Measurements from ENCODE around the gene C4orf33.
A peak's percentile ranks its signal among the peaks of the same experiment; 100 is the strongest.

C4orf33 gene

DNA sequence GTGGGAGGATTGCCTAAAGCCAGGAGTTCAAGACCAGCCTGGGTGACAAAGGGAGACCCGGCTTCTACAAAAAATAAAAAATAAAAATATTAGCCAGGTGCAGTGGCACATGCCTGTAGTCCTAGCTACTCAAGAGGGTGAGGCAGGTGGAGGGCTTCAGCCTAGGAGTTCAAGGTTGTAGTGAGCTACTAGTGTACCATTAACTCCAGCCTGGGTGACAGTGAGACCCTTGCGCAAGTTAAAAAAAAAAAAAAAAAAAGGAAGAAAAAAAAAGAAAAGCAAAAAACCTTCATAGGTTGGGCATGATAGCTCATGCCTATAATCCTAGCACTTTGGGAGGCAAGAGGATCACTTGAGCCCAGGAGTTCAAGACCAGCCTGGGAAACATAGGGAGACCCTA lies 8.4 kb upstream of the C4orf33 start:
- H3K4me3 ChIP-seq (ENCODE audit: low read depth in 1 of 2, low read length in 2 of 2) = no peak overlapping the region
- H3K9me3 ChIP-seq (ENCODE audit: control insufficient read depth in 1 of 2, low read length in 2 of 2) = peaks cover 0 to 5% of the 10 kb centered on the region in 2 donors
- H3K9ac ChIP-seq (ENCODE audit: low read depth in 1 of 2, low read length in 2 of 2) = no peak overlapping the region
- H3K27ac ChIP-seq (ENCODE audit: low read depth, low read length) = no peak overlapping the region
- H3K36me3 ChIP-seq (ENCODE audit: control insufficient read depth in 1 of 2, insufficient read depth in 2 of 2, low read length in 2 of 2) = peaks cover 0 to 3% of the 10 kb centered on the region in 2 donors
- H3K4me1 ChIP-seq (ENCODE audit: control insufficient read depth in 1 of 2, insufficient read depth in 2 of 2, low read length in 2 of 2) = peaks cover 14 to 16% of the 10 kb centered on the region in 2 donors
- H3K27me3 ChIP-seq (ENCODE audit: control insufficient read depth in 1 of 2, insufficient read depth in 2 of 2, low read length in 2 of 2) = no peaks in the 10 kb centered on the region

DNA sequence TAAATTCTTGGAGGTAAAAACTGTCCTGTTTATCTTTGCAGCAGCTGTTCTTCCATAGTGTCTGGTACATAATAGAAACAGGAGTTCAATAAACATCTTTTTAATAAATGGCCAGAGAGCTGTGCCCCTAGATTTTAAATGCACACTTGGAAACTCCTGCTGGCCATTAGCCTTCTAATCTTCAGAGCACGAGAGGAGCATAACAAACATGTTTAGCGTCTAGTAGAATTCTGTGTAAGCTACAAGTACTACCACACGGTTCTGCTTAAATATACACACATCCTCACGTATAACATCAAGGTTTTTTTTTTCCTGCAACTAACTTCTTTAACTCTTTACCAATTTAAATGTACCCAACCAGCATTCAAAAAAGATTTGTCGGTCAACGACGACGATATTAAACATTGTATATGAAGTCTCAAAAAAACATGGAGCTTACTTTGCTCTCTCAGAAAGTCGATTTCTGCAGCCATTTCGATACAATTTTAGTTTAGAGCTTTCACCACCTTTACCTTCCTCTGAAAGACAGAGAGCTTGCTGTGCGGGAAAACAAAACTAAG lies 3.2 kb upstream of the C4orf33 start:
- Histone ChIP-seq H3K9ac (ENCODE audit: low read depth in 1 of 2, low read length in 2 of 2) (peak overlapping the region; percentile 91 to 100), H3K27ac (ENCODE audit: low read depth, low read length) (peak overlapping the region; percentile 95), H3K4me1 (ENCODE audit: control insufficient read depth in 1 of 2, insufficient read depth in 2 of 2, low read length in 2 of 2) (peaks cover 14 to 30% of the 10 kb centered on the region in 2 donors), H3K9me3 (ENCODE audit: control insufficient read depth in 1 of 2, low read length in 2 of 2) (no peaks in the 10 kb centered on the region), H3K4me3 (ENCODE audit: low read depth in 1 of 2, low read length in 2 of 2) (peak overlapping the region; percentile 90 to 93), H3K27me3 (ENCODE audit: control insufficient read depth in 1 of 2, insufficient read depth in 2 of 2, low read length in 2 of 2) (no peaks in the 10 kb centered on the region), H3K36me3 (ENCODE audit: control insufficient read depth in 1 of 2, insufficient read depth in 2 of 2, low read length in 2 of 2) (no peaks in the 10 kb centered on the region)

DNA sequence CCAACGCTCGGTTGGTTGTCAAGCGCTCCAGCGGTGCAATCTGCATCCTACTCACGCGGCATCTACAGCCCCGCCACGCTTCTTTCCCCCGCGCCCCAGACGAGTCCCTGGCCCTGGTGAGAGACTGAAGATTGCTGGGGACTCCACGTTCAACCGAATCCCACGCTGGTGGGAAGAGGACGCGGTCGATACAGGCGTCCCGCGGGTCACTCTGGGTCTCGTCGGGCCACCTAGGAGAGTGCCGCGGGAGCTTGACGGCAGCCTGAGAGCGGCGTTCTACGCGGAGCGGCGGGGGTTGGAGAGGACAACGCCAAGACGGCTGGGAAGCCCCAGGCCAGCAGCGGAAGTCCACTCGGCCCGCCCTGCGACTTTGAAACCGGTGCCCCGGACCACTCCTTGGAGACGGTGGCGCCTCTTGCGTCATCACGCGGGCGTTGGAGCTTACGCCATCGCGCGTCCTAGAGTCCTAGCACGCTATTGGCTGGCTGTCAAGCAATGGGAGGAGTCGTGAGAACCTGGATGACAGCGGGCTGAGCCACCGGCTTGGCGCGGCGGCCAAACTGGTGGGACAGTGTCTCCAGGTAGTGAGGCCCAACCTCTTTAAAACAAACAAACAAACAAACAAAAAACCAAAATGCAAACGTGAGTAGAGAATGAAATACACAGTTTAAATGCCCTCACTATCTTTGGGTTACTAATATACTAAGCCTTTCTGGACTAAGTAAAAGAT lies 2.6 kb upstream of the C4orf33 start, which contains the start of gene SCLT1:
SCLT1 (minus strand) TSS at position 349 of the 730 bp plus-strand sequence. CDS start 436 bp downstream, outside the sequence.
- Histone ChIP-seq H3K27ac (ENCODE audit: low read depth, low read length) (peak within 1 kb of the TSS; percentile 95), H3K4me3 (ENCODE audit: low read depth in 1 of 2, low read length in 2 of 2) (peak within 1 kb of the TSS; percentile 90 to 93), H3K4me1 (ENCODE audit: control insufficient read depth in 1 of 2, insufficient read depth in 2 of 2, low read length in 2 of 2) (peaks cover 14 to 30% of the 10 kb centered on the region in 2 donors), H3K36me3 (ENCODE audit: control insufficient read depth in 1 of 2, insufficient read depth in 2 of 2, low read length in 2 of 2) (no peaks in the 10 kb centered on the region), H3K27me3 (ENCODE audit: control insufficient read depth in 1 of 2, insufficient read depth in 2 of 2, low read length in 2 of 2) (no peaks in the 10 kb centered on the region), H3K9me3 (ENCODE audit: control insufficient read depth in 1 of 2, low read length in 2 of 2) (no peaks in the 10 kb centered on the region), H3K9ac (ENCODE audit: low read depth in 1 of 2, low read length in 2 of 2) (peak within 1 kb of the TSS; percentile 91 to 100)

DNA sequence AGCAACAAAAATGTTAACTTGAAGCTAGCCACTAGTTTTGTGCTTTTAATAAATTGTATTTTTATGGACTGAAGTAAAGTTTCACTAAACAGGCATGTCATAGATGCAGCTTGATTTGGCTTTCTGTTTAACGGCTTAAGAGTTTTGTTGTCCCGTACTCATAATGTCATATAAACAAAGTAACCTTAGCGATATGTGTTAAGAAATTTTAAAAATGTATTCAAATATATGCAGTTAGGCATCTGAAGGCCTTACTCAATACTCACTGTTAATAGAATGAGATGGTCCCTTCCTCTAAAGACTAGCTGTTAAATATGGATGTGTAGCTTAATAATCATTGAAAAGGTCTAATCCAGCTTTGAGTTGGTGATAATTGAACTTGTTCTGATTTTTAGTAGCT lies 1.6 kb upstream of the C4orf33 start:
- Histone ChIP-seq H3K27ac (ENCODE audit: low read depth, low read length) (no peak overlapping the region), H3K9me3 (ENCODE audit: control insufficient read depth in 1 of 2, low read length in 2 of 2) (no peaks in the 10 kb centered on the region), H3K4me1 (ENCODE audit: control insufficient read depth in 1 of 2, insufficient read depth in 2 of 2, low read length in 2 of 2) (peaks cover 14 to 30% of the 10 kb centered on the region in 2 donors), H3K4me3 (ENCODE audit: low read depth in 1 of 2, low read length in 2 of 2) (peak overlapping the region in 1 of 2 donors; percentile 93), H3K36me3 (ENCODE audit: control insufficient read depth in 1 of 2, insufficient read depth in 2 of 2, low read length in 2 of 2) (no peaks in the 10 kb centered on the region), H3K9ac (ENCODE audit: low read depth in 1 of 2, low read length in 2 of 2) (no peak overlapping the region), H3K27me3 (ENCODE audit: control insufficient read depth in 1 of 2, insufficient read depth in 2 of 2, low read length in 2 of 2) (no peaks in the 10 kb centered on the region)

DNA sequence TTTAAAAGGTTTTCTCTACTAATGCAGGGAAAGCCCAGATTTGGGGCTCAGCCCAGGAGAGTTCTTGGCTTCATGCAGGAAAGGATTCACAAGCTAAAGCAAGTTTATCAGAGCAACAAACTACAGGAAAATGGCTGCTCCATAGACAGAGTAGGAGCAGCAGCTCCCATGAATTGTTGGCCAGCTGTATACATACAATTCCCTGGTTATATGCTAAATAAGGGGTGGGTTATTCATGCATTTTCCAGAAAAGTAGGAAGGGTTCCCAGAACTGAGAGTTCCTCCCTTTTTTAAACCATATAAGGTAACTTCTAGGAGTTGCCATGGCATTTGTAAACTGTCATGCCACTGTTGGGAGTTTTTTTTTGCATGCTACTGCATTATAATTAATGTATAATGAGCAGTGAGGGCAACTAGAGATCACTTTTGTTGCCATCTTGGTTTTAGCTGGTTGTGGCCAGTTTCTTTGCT lies 2.6 kb downstream of the C4orf33 start:
- peaks cover 0 to 3% of the 10 kb centered on the region in 2 donors for H3K36me3 ChIP-seq (ENCODE audit: control insufficient read depth in 1 of 2, insufficient read depth in 2 of 2, low read length in 2 of 2)
- no peak overlapping the region for H3K4me3 ChIP-seq (ENCODE audit: low read depth in 1 of 2, low read length in 2 of 2)
- no peak overlapping the region for H3K9ac ChIP-seq (ENCODE audit: low read depth in 1 of 2, low read length in 2 of 2)

DNA sequence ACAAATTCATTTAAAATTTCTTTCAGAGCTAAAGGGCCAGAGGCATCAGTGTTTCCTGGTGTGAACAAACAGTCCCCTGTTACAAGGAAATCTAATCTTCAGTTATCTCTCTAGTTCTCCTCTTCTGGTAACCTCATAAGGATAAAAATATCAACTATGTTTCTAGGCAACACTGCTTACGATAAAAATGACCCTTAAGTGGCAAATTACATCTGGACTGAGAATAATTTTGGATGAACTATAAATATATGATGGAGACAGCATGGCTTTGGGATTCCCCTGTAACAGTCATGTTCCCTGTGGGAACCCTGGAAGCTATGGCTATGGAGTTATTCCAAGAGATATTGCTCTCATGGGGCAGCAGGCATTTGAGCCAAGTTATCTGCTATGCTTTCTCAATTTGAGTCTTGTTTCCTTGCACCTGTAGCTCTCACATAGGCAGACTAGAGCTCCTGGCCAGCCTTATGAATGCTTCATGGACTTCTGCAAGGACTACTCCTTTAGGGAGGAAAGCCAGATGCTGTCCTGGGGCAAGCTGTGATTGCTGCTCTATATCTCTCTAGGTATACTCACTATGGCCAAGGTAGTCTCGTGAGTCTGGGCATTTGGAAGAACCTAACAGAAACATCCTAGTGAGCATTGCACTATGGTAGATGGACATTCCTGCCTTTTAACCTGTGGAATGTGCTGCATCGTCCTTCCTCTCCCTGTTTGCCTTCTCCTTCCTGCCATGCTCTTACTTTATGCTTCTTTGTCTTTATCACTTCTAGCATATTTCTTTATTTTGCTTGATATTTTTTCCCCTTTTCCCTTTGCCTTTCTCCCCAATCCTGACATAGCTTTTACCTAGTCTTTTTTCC lies 14.2 kb downstream of the C4orf33 start:
- Histone ChIP-seq H3K27ac (ENCODE audit: low read depth, low read length) (no peak overlapping the region), H3K4me3 (ENCODE audit: low read depth in 1 of 2, low read length in 2 of 2) (no peak overlapping the region), H3K4me1 (ENCODE audit: control insufficient read depth in 1 of 2, insufficient read depth in 2 of 2, low read length in 2 of 2) (no peaks in the 10 kb centered on the region), H3K9ac (ENCODE audit: low read depth in 1 of 2, low read length in 2 of 2) (no peak overlapping the region), H3K36me3 (ENCODE audit: control insufficient read depth in 1 of 2, insufficient read depth in 2 of 2, low read length in 2 of 2) (peaks cover 8 to 18% of the 10 kb centered on the region in 2 donors), H3K9me3 (ENCODE audit: control insufficient read depth in 1 of 2, low read length in 2 of 2) (no peaks in the 10 kb centered on the region), H3K27me3 (ENCODE audit: control insufficient read depth in 1 of 2, insufficient read depth in 2 of 2, low read length in 2 of 2) (no peaks in the 10 kb centered on the region)

More for the DNA sequence above, 2.6 kb downstream of the C4orf33 start:
- Histone ChIP-seq H3K27me3 (ENCODE audit: control insufficient read depth in 1 of 2, insufficient read depth in 2 of 2, low read length in 2 of 2) (no peaks in the 10 kb centered on the region), H3K9me3 (ENCODE audit: control insufficient read depth in 1 of 2, low read length in 2 of 2) (no peaks in the 10 kb centered on the region), H3K4me1 (ENCODE audit: control insufficient read depth in 1 of 2, insufficient read depth in 2 of 2, low read length in 2 of 2) (peaks cover 0 to 14% of the 10 kb centered on the region in 2 donors), H3K27ac (ENCODE audit: low read depth, low read length) (no peak overlapping the region)

DNA sequence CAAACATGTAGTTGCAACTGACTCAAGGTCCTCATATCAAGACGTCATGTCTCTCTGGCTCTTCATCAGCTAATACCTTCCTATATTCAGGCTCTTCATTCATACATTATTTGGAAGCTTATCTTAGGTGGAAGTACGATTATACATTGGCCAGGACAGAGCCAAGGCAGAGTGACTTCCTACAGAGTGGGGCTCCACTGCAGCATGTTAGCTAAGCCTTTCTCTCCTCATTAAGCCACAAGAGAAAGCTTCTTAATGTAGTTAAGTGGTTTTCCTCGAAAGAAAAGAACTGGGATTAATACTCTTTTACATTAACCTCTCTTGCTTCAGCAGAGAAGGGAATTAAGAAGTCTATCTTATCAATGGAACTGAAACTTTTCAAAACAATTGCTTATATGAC lies 15.0 kb downstream of the C4orf33 start:
- H3K9me3 ChIP-seq (ENCODE audit: control insufficient read depth in 1 of 2, low read length in 2 of 2) = no peaks in the 10 kb centered on the region
- no peak overlapping the region for H3K27ac ChIP-seq (ENCODE audit: low read depth, low read length)
- no peaks in the 10 kb centered on the region for H3K4me1 ChIP-seq (ENCODE audit: control insufficient read depth in 1 of 2, insufficient read depth in 2 of 2, low read length in 2 of 2)
- no peak overlapping the region for H3K9ac ChIP-seq (ENCODE audit: low read depth in 1 of 2, low read length in 2 of 2)
- peaks cover 8 to 18% of the 10 kb centered on the region in 2 donors for H3K36me3 ChIP-seq (ENCODE audit: control insufficient read depth in 1 of 2, insufficient read depth in 2 of 2, low read length in 2 of 2)
- H3K27me3 ChIP-seq (ENCODE audit: control insufficient read depth in 1 of 2, insufficient read depth in 2 of 2, low read length in 2 of 2) = no peaks in the 10 kb centered on the region
- no peak overlapping the region for H3K4me3 ChIP-seq (ENCODE audit: low read depth in 1 of 2, low read length in 2 of 2)

DNA sequence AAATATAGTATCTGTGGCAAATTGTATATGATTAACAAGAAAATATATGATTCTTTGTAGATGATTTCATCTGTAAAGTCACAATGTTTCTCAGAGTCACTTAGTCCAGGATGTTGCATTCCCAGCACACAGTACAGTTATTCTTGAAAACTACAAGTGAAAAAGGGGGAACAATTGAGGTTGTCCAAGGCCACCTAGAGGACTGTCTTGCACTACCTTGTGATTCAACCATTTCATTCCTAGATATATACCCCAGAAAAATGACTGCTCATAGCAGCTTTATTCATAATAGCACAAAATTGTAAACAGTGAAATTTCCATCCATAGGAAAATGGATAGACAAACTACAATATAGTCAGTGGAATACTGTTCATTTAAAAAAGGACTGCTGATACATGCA lies 16.0 kb downstream of the C4orf33 start:
- H3K27ac ChIP-seq (ENCODE audit: low read depth, low read length) = no peak overlapping the region
- H3K9me3 ChIP-seq (ENCODE audit: control insufficient read depth in 1 of 2, low read length in 2 of 2) = no peaks in the 10 kb centered on the region
- H3K27me3 ChIP-seq (ENCODE audit: control insufficient read depth in 1 of 2, insufficient read depth in 2 of 2, low read length in 2 of 2) = no peaks in the 10 kb centered on the region
- H3K4me1 ChIP-seq (ENCODE audit: control insufficient read depth in 1 of 2, insufficient read depth in 2 of 2, low read length in 2 of 2) = no peaks in the 10 kb centered on the region
- no peak overlapping the region for H3K9ac ChIP-seq (ENCODE audit: low read depth in 1 of 2, low read length in 2 of 2)
- H3K4me3 ChIP-seq (ENCODE audit: low read depth in 1 of 2, low read length in 2 of 2) = no peak overlapping the region
- peaks cover 8 to 18% of the 10 kb centered on the region in 2 donors for H3K36me3 ChIP-seq (ENCODE audit: control insufficient read depth in 1 of 2, insufficient read depth in 2 of 2, low read length in 2 of 2)

DNA sequence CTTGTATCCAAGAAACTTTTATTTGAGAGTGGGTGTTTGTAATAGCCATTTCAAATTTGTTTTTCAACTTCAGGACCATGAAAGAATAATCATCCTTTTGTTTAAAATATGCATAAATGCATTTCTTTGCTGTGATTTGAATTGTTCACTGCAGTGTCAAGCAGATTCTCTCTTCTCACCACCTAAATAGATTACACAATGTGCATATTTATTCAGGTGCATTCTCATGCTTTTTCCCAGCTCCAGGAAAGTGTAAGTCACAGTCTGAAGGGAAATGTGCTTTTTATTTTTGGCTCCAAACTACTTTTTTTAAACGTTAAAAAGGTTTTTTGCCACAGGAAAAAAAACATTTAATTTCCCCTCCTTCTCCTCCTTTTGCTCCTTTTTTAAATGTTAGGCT lies 17.5 kb downstream of the C4orf33 start:
- Histone ChIP-seq H3K4me1 (ENCODE audit: control insufficient read depth in 1 of 2, insufficient read depth in 2 of 2, low read length in 2 of 2) (no peaks in the 10 kb centered on the region), H3K27me3 (ENCODE audit: control insufficient read depth in 1 of 2, insufficient read depth in 2 of 2, low read length in 2 of 2) (no peaks in the 10 kb centered on the region), H3K27ac (ENCODE audit: low read depth, low read length) (no peak overlapping the region), H3K4me3 (ENCODE audit: low read depth in 1 of 2, low read length in 2 of 2) (no peak overlapping the region), H3K36me3 (ENCODE audit: control insufficient read depth in 1 of 2, insufficient read depth in 2 of 2, low read length in 2 of 2) (peaks cover 8 to 18% of the 10 kb centered on the region in 2 donors), H3K9me3 (ENCODE audit: control insufficient read depth in 1 of 2, low read length in 2 of 2) (no peaks in the 10 kb centered on the region), H3K9ac (ENCODE audit: low read depth in 1 of 2, low read length in 2 of 2) (no peak overlapping the region)

DNA sequence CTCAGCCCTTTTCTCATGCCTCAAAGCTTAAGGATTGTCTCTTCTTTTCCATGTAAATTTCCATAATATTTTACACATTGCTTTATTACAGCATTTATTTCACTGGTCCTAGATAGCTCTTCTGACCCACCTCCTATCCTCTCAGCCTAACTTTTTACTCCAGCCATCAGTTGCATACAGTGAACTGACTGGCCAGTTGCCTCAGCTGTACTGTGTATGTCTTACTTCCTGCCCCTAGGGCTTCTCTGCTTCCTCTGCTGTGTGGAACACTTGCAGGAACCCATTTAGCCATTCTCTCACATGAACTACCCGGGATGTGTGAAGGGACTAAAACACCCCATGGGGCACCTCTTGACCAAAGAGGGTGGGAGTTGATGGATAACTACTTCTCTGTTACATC lies 18.0 kb downstream of the C4orf33 start:
- no peak overlapping the region for H3K9ac ChIP-seq (ENCODE audit: low read depth in 1 of 2, low read length in 2 of 2)
- H3K9me3 ChIP-seq (ENCODE audit: control insufficient read depth in 1 of 2, low read length in 2 of 2) = no peaks in the 10 kb centered on the region
- no peaks in the 10 kb centered on the region for H3K27me3 ChIP-seq (ENCODE audit: control insufficient read depth in 1 of 2, insufficient read depth in 2 of 2, low read length in 2 of 2)
- peaks cover 8 to 16% of the 10 kb centered on the region in 2 donors for H3K36me3 ChIP-seq (ENCODE audit: control insufficient read depth in 1 of 2, insufficient read depth in 2 of 2, low read length in 2 of 2)
- no peaks in the 10 kb centered on the region for H3K4me1 ChIP-seq (ENCODE audit: control insufficient read depth in 1 of 2, insufficient read depth in 2 of 2, low read length in 2 of 2)
- no peak overlapping the region for H3K27ac ChIP-seq (ENCODE audit: low read depth, low read length)
- H3K4me3 ChIP-seq (ENCODE audit: low read depth in 1 of 2, low read length in 2 of 2) = no peak overlapping the region
